Pancreas (tissue), 10 donors: ENCODE results near the gene ATXN1. TPM values are rescaled to one million over a fixed set of nuclear protein-coding genes. Genes with fewer than 3 reads are reported as not detected.

Experiments used
- ATAC-seq, 4 donors: fragments of 200-7000 bp; cut with Tn5 transposase; one replicate each; pipeline versions ENCODE4 v1.8.0 to v1.9.1; 2020; ENCODE audit warnings: mild to moderate bottlenecking in 4 of 4, moderate library complexity in 4 of 4
- DNase-seq, 6 donors: peaks; one replicate each; pipeline ENCODE4 v3.0.0-alpha.2; 2020
- FAIRE-seq: peaks from 2 replicates; lab custom pipeline; 2012; peaks lifted over from hg19 to GRCh38; lab: Jason Lieb, UNC
- H3K27ac ChIP-seq, 4 donors: fragments of 200-600 bp; sonication (generic); 1 replicate in 3 of 4; 2 replicates in 1 of 4; pipeline versions ENCODE4 v1.5.0 to v1.8.0; 2020
- H3K27me3 ChIP-seq, 4 donors: fragments of 200-600 bp; one replicate each; pipeline ENCODE4 v1.8.0; 2021
- H3K36me3 ChIP-seq, 3 donors: fragments of 200-600 bp; sonication (generic) in 1 of 3; one replicate each; pipeline versions ENCODE4 v1.5.0 to v1.8.0; 2020 to 2021
- H3K4me1 ChIP-seq, 3 donors: fragments of 200-600 bp; one replicate each; pipeline ENCODE4 v1.8.0; 2021
- H3K4me3 ChIP-seq, 4 donors: fragments of 200-600 bp; sonication (generic) in 2 of 4; one replicate each; pipeline versions ENCODE4 v1.5.0 to v1.8.0; 2020 to 2021
- H3K9me3 ChIP-seq, 4 donors: fragments of 200-600 bp; one replicate each; pipeline ENCODE4 v1.8.0; 2021
- WGBS, 2 donors: extraction: QIAGEN DNeasy Blood & Tissue Kit; methylation state at CpG; one replicate each; pipeline ENCODE4 v1.1.7; 2013; 5-methylcytosine and 5-hydroxymethylcytosine counted together
- intact Hi-C, 3 donors: fragments of 100-400 bp; cut with DNase I; formaldehyde crosslinking; loops; one replicate each; pipeline versions ENCODE4 v1.11.1 to v1.14.2; 2022
- polyA plus RNA-seq, 2 donors: library from polyadenylated mRNA; stranded (reverse); fragments of 200-250 nt; gene quantifications; one replicate each; pipeline ENCODE4 v1.2.3, GENCODE V29; 2013
- total RNA-seq, 6 donors: library from RNA; stranded (reverse); fragmentation: NEBNext Ultra II Directional in 4 of 6; extraction: Animal tissue kit (Norgen Biotek cat#: 25700) in 4 of 6; gene quantifications; one replicate each; pipeline versions ENCODE4 v1.2.1 to v1.2.4, GENCODE V29; 2021 to 2023
- TF ChIP-seq, protein P1 (sequence below), 4 donors: fragments of 200-600 bp; sonication (generic) in 3 of 4; IDR thresholded peaks; one replicate each; pipeline versions ENCODE4 v1.5.0 to v1.8.0; 2021; ENCODE audit warnings: antibody characterized with exemption in 4 of 4
- donor health status: healthy with polysubstance abuse.
- donor health status: DM: no; HTN: no; CAD: no; lungs with moderate emphysema.
- donor health status: DM: no; HTN: no; CAD: no.
- donor health status: control.
- donor health status: control.
- donor health status: Bipolar disorder and iron deficiency.
- donor health status: DM: yes; HTN: yes; CAD: no.
- donor health status: DM: no; HTN: no; CAD: no.
- donor health status: DM: no; HTN: no; CAD: no.
- donor health status: DM: yes; HTN: yes; CAD: no.

ATXN1 gene
- total and polyA plus RNA-seq, 8 donors: 4.9 to 38.6 (median 20.5) TPM

- H3K4me1 ChIP-seq: peaks cover 3 to 14% (median 3%) of the 10 kb centered on the region in 3 donors
- intact Hi-C loops: loop anchor here in 1 of 3 donors (5.0 kb wide), 1 partner anchor 258 kb away; no protein-coding TSS in a partner anchor
Measured at GRCh38 chr6:16769986-16770376, 8.7 kb upstream of the ATXN1 start.

GRCh38 chr6:16769131-16769985, 8.1 kb upstream of the ATXN1 start:
- peak overlapping the region in 2 of 4 donors; percentile 6 to 54 for H3K27ac ChIP-seq
- peak; percentile 51 to 74 (median 62) for ATAC-seq
- H3K4me3 ChIP-seq: no peak overlapping the region
- TF ChIP-seq, protein P1, sequence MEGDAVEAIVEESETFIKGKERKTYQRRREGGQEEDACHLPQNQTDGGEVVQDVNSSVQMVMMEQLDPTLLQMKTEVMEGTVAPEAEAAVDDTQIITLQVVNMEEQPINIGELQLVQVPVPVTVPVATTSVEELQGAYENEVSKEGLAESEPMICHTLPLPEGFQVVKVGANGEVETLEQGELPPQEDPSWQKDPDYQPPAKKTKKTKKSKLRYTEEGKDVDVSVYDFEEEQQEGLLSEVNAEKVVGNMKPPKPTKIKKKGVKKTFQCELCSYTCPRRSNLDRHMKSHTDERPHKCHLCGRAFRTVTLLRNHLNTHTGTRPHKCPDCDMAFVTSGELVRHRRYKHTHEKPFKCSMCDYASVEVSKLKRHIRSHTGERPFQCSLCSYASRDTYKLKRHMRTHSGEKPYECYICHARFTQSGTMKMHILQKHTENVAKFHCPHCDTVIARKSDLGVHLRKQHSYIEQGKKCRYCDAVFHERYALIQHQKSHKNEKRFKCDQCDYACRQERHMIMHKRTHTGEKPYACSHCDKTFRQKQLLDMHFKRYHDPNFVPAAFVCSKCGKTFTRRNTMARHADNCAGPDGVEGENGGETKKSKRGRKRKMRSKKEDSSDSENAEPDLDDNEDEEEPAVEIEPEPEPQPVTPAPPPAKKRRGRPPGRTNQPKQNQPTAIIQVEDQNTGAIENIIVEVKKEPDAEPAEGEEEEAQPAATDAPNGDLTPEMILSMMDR (IDR thresholded peaks at IDR 0.05): no peak
- peak in 2 of 6 donors; percentile 43 to 47 for DNase-seq
- no peak for FAIRE-seq
- WGBS, 2 donors: 36 to 46% methylated on average over 8 of the region's 8 CpGs
- H3K4me1 ChIP-seq: peaks cover 3 to 14% (median 3%) of the 10 kb centered on the region in 3 donors
- no peaks in the 10 kb centered on the region for H3K27me3 ChIP-seq
- intact Hi-C loops: loop anchor here in 1 of 3 donors (5.0 kb wide), 1 partner anchor 257 kb away; no protein-coding TSS in a partner anchor
- H3K9me3 ChIP-seq: no peaks in the 10 kb centered on the region
- H3K36me3 ChIP-seq: no peaks in the 10 kb centered on the region

More at GRCh38 chr6:16769986-16770376, 8.7 kb upstream of the ATXN1 start:
- no peak overlapping the region for H3K4me3 ChIP-seq
- no peaks in the 10 kb centered on the region for H3K36me3 ChIP-seq
- 80 to 86% methylated on average over 5 of the region's 5 CpGs for WGBS, 2 donors
- no peak overlapping the region for H3K27ac ChIP-seq
- FAIRE-seq (no peak), ATAC-seq (peak in 1 of 4 donors; percentile 15), DNase-seq (no peak)
- TF ChIP-seq, protein P1 (IDR thresholded peaks at IDR 0.05): no peak
- no peaks in the 10 kb centered on the region for H3K9me3 ChIP-seq
- no peaks in the 10 kb centered on the region for H3K27me3 ChIP-seq

DNA sequence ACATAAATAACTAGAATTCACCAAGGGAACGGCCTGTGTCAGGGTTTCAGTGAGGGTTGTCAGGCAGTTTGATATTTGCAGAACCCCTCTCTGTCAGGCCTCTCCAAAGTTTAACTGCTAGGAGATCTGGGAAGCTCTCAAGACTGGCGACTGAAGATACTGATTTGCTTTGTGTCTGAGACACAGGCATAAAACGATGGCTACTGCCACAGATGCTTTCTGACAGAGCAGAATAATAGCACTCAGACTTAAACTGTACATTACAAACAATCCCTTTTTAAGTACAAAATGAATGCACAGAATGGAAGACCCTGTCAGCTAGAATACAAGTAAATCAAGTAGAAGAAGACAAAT, 7.2 kb upstream of the ATXN1 start:
- TF ChIP-seq, protein P1 (IDR thresholded peaks at IDR 0.05): no peak
- Histone ChIP-seq H3K27ac (peak overlapping the region in 1 of 4 donors; percentile 6), H3K27me3 (no peaks in the 10 kb centered on the region), H3K4me1 (peaks cover 3 to 17% (median 3%) of the 10 kb centered on the region in 3 donors), H3K36me3 (no peaks in the 10 kb centered on the region), H3K9me3 (no peaks in the 10 kb centered on the region), H3K4me3 (no peak overlapping the region)
- intact Hi-C loops: loop anchor here in 1 of 3 donors (5.0 kb wide), 1 partner anchor 256 kb away; no protein-coding TSS in a partner anchor
- ATAC-seq: no peak
- 61 to 83% methylated on average over 3 of the region's 3 CpGs for WGBS, 2 donors
- FAIRE-seq: no peak
- DNase-seq: no peak

GRCh38 chr6:16767765-16768476, 6.7 kb upstream of the ATXN1 start:
- no peak overlapping the region for H3K27ac ChIP-seq
- H3K36me3 ChIP-seq: no peaks in the 10 kb centered on the region
- 54 to 63% methylated on average over 2 of the region's 2 CpGs for WGBS, 2 donors
- H3K4me1 ChIP-seq: peaks cover 3 to 19% (median 3%) of the 10 kb centered on the region in 3 donors
- intact Hi-C loops: loop anchor here in 1 of 3 donors (5.0 kb wide), 1 partner anchor 256 kb away; no protein-coding TSS in a partner anchor
- no peaks in the 10 kb centered on the region for H3K9me3 ChIP-seq
- no peak for DNase-seq
- no peak for ATAC-seq
- TF ChIP-seq, protein P1 (IDR thresholded peaks at IDR 0.05): no peak
- FAIRE-seq: no peak
- no peaks in the 10 kb centered on the region for H3K27me3 ChIP-seq
- H3K4me3 ChIP-seq: no peak overlapping the region
